Occipital lobe (tissue), 2 donors: ENCODE data around the gene SEMA4D. TPM values are rescaled to one million over a fixed set of nuclear protein-coding genes. Genes with fewer than 3 reads are reported as not detected.

Experiments used
- DNase-seq: peaks from one replicate; lab custom pipeline; 2025; lab: John Stamatoyannopoulos, UW
- total RNA-seq: library from RNA; depleted of rRNA; stranded (reverse); fragments of >200 nt; gene quantifications from one replicate; pipeline ENCODE4 v1.2.3, GENCODE V29; 2014

The SEMA4D gene
- total RNA-seq, 1 donor from 2014 or later: 12.0 TPM

DNA sequence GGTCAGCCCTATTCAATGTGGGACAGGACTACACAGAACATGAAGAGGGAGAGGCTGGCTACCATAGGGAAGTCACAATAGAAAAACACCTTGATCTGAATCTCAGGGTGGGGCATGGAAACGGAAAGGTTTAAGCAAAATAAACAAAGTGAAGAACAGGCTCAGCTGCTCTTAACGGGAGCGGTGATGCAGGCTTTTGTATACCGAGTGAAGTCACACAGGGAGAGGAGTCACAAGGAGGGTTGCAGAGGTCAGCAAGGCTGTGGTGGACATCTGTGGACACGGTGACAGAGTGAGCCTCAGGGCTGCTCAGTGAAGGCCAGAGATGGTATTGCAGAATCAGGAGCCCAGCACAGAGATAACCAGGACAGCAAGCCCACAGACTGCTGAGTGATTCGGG, 30.6 kb upstream of the SEMA4D start:
- no peak for DNase-seq

- DNase-seq: no peak
These were observed 30.2 kb upstream of the SEMA4D start for GRCh38 chr9:89528131-89528530.

DNA sequence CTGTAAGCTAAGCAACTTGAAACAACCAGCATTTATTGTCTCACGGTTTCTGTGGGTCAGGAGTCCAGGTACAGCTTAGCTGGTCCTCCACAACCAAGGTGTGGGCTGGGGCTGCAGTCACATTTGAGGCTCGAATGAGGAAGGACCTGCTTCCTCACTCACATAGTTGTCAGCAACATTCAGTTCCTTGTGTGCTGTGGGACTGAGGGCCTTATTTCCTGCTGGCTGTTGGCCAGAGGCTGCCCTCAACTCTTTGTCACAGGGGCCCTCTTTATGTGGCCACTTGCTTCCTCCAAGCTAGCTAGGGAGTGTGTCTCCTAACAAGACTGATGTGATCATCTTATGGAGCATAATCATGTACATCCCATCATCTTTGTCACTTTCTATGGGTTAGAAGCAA, 29.2 kb upstream of the SEMA4D start:
- no peak for DNase-seq

GRCh38 chr9:89526667-89527066, 28.8 kb upstream of the SEMA4D start:
- no peak for DNase-seq

DNA sequence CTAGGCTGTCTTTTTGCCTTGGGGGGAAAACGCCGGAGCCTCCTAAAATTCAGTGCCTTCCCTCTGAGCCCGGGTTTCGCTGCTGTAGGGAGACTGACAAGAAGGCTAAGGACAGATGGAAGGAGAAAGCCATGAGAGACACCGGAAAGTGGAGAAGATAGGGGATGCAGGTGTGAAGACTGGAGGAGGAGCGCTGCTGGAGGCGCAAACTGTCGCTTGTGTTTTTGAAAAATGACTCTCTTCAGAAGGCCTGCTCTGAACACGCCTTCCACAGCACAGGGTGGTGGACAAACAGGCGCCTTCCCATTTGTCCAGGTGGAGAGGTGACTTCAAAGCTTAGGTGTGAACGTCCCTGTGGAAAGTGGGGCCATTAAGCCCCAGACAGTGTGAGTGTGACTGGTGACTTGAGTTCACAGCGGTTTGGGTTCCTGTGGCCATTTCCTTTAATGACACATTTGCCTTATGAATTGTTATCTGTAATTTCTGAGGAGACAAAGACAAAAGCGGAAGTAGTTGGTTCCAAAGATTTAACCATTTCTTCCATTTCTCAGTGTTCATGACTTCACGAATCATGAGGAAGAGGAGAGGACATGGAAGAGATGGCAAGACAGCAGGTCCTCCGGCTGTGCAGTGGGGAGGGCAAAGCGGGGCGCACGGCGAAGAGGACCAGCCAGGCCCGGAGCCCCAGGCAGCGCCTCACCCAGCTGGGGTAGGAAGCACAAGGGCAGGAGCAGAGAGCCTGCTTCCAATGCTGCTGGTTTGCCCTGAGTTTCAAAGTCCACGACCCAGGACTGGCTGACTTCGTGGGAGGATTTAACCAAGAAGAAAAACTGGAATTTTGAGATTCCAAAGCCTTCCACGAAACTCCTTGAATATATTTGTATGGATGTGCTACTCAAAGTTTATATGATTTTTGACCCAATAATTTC, 27.8 kb upstream of the SEMA4D start:
- DNase-seq: no peak

DNA sequence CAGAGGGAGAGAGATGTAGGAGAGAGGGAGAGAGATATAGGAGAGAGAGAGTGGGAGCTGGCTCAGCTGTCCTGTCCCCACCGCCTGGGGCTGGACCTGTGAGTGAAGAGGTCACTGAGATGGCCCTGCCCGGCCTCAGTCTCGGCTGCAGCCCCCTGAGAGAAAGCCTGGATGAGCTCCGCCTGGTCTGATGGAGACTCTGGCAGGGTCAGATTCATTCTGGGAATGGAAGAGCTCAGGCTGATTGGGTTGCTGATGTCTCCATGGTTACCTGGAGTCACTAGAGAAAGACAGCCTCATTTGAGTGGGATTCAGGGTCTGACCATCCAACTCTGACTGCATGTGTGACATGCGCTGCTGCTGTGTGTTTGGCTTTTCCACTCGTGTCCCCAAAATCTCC, 27.1 kb upstream of the SEMA4D start:
- no peak for DNase-seq

DNA sequence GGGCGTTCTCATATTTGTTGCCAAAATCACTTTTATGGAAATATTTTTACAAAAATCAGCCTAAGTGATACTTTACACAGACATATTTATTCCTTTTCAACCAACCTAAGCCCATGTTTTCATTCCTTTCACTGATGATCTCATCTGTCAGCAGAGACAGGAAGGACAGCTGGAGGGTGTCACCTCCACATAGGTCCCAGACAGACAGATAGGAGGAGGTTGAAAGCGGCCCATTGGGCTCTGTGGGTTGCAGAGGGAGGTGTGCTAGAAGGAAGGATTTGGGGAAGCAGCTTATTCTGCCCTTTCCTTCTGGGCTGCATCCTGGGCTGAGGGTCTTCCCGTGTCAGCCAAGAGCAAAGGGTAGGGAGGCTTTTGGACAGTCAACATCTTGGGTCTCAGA, 26.0 kb upstream of the SEMA4D start:
- DNase-seq: no peak

- no peak for DNase-seq
These were observed 25.0 kb upstream of the SEMA4D start for GRCh38 chr9:89522959-89523285.

- no peak for DNase-seq
These were observed 24.5 kb upstream of the SEMA4D start for GRCh38 chr9:89522261-89522958.

- no peak for DNase-seq
These were observed 21.5 kb upstream of the SEMA4D start for GRCh38 chr9:89519366-89519805.

DNA sequence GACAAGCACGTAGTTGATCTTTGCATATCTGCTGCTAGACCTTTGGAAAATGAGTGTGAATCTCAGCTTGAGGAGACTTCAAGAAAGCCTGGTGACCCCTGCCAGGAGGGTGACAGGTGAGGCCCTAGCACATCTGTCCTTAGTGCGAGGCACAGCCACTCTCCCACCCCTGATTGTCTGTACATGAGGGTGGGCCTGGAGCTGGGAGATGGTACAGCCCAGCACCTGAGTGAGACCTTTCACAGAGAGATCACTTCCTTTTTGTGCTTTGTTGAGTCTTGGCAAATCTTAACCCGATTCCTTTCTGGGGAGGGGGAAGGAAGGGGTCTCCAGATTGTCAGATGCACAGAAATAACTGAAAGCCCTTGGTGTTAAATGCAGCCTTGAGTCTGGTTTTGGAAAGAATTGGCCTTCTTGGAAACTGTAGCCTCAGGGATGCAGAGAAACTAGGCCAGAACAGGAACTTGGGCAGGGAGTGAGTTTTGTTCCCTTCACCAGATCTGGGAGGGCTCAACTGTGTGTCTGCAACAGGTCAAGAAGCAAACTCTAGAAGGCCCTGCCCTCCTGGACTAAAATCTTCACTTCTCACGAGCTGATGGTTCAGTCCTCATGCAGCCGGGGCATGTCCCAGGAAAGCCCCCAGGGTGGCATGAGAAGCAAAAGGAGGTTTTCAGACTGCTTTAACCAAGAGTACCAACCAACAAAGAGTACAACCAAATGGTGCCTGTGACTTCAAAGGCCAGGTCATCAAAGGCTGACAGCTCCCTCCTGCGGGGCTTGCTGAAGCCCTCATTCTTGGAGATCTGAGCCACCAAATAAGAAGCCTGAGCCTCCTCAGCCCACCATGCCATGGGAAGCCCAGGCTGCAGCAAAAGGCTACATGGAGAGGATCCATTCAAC, 20.8 kb upstream of the SEMA4D start:
- DNase-seq: no peak

- DNase-seq: no peak
These were observed 17.5 kb upstream of the SEMA4D start for GRCh38 chr9:89515416-89515815.

- no peak for DNase-seq
These were observed 17.0 kb upstream of the SEMA4D start for GRCh38 chr9:89514956-89515355.

DNA sequence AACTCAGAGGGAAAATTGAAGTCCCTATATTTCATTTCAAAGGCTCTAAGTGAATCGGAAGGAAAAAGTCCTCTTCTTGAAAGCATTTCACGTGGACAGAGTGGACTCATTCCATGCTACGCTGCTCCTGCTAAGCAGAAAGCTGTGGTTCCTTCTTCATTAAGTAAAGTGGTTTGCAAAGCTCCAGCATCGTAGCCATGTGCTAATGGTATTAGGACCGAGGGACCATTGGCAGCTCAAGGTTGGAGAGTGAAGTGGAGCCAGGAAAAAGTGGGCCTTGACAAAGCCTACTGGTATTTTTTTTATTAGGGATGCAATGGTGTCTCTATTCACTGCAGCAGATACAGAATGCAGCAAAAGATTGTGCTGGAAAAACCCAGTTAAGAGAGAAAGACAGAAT, 16.4 kb upstream of the SEMA4D start:
- DNase-seq: no peak

DNA sequence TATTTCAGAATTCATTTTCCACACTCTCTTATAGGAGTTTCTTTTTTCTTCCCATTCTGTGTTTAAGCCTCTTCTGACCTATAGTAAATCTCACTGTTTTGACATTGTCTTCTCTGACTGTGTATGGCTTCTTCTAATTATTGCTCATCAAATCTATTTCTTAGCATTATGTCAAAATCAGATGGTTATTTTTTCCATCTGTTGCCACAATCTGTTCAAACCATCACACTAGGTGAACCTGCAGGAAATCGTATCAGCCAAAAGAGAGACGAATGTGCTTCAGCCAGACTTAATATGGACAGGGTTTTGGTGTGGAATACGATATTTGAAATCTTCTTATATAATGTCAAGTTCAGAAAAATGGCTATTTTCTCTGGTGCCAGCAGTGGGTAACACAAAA, 15.9 kb upstream of the SEMA4D start:
- no peak for DNase-seq

GRCh38 chr9:89512382-89512781, 14.5 kb upstream of the SEMA4D start:
- no peak for DNase-seq

DNA sequence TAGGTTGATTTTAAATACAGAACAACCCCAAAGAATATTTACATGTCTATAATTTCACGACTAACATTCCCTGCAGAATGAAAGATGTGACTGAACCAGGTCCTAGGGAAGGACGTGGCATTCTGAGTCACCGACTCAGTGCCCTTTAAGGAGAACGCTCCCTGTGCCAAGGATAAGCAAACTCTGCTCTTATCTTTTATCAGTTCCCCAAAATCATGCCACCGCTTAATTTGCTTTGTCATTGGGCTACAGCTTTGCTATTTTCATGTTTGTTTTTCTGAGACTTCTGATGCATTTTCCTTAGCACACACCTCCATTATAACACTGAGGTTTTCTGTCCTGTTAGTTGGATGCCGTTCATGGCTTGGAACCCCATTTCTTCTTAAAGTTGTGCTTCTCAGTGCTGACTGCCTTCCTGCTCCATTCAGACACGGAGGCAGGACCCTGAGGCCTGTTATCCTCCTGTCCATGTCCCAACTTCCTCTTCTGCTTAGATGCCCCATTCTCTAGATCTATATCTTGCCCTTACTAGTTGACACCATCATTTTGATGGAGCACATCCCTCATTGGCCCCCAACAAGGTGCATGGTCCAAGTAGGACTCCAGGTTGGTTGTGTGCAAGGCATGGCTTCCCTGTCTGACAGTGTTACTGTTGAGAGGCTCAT, 11.2 kb upstream of the SEMA4D start:
- DNase-seq: no peak

GRCh38 chr9:89505911-89506310, 8.0 kb upstream of the SEMA4D start:
- DNase-seq: no peak

GRCh38 chr9:89505048-89505447, 7.1 kb upstream of the SEMA4D start:
- no peak for DNase-seq

- DNase-seq: no peak
These were observed 4.8 kb upstream of the SEMA4D start for GRCh38 chr9:89502671-89503070.

GRCh38 chr9:89502038-89502601, 4.2 kb upstream of the SEMA4D start:
- DNase-seq: no peak
